GM12892 (cell line): ENCODE data around the gene TMTC3.

Experiments used
- POLR2A ChIP-seq: IDR thresholded peaks from 2 replicates; pipeline ENCODE4 v1.6.1; 2011; ENCODE audit warnings: low read depth, low read length, control low read depth
- TAF1 ChIP-seq: IDR thresholded peaks from 2 replicates; pipeline ENCODE4 v1.6.1; 2011; ENCODE audit warnings: low read depth, mild to moderate bottlenecking, control low read depth, low read length, borderline replicate concordance

DNA sequence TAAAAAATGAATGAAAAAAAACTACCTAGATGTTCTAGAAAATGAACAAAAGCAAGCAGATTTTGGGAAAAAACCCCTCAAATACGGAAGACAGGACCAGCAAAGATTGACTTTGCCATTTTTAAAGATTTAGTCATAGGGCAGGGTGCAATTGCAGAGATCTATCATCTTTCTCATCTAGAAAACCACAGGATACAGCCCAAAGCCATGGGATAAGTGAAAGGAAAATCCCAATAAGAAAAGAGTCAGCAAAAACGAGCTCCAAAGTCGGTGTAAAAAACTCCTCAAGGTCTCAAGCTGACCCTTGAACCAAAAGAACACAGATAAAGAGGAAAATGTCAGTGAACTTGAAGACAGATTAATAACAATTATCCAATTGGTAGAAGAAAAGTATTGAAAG is 28.2 kb upstream of the TMTC3 start:
- TF ChIP-seq POLR2A (no peak), TAF1 (no peak)
